Measurements from ENCODE around the gene TGFBR2.

TGFBR2 gene

DNA sequence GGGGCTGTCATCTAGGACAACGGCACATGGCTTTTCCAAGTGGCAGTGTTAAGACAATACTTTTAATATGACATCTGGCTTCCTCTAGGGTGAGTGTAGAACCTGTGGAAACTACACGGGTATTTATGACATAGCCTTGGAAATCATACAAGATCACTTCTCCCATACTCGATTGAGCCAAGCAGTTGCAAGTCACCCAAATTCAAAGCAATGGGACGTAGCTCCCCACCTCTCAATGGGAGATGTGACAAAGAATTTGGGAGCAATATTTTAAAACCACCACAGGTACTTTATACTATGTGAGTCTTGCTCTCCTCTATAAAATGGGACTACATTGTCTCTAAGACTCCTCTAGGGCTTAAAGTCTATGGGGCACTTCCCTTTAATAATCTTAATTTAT, 93.5 kb downstream of the TGFBR2 start:
- ChIA-PET CTCF (no interaction called here), POLR2A (ENCODE audit: low non-redundant PET) (no interaction called here)
- no peak overlapping the region for H3K27ac ChIP-seq
- DNase-seq (ENCODE audit: low spot score): no peak
- TF ChIP-seq, protein P1, sequence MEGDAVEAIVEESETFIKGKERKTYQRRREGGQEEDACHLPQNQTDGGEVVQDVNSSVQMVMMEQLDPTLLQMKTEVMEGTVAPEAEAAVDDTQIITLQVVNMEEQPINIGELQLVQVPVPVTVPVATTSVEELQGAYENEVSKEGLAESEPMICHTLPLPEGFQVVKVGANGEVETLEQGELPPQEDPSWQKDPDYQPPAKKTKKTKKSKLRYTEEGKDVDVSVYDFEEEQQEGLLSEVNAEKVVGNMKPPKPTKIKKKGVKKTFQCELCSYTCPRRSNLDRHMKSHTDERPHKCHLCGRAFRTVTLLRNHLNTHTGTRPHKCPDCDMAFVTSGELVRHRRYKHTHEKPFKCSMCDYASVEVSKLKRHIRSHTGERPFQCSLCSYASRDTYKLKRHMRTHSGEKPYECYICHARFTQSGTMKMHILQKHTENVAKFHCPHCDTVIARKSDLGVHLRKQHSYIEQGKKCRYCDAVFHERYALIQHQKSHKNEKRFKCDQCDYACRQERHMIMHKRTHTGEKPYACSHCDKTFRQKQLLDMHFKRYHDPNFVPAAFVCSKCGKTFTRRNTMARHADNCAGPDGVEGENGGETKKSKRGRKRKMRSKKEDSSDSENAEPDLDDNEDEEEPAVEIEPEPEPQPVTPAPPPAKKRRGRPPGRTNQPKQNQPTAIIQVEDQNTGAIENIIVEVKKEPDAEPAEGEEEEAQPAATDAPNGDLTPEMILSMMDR (conservative IDR thresholded peaks at IDR 0.05; ENCODE audit: low read depth): no peak

GRCh38 chr3:30700702-30701321, 94.4 kb downstream of the TGFBR2 start:
- ChIA-PET CTCF (no interaction called here), POLR2A (ENCODE audit: low non-redundant PET) (no interaction called here)
- no peak for DNase-seq (ENCODE audit: low spot score)
- H3K27ac ChIP-seq: no peak overlapping the region
- TF ChIP-seq, protein P1 (conservative IDR thresholded peaks at IDR 0.05; ENCODE audit: low read depth): no peak

DNA sequence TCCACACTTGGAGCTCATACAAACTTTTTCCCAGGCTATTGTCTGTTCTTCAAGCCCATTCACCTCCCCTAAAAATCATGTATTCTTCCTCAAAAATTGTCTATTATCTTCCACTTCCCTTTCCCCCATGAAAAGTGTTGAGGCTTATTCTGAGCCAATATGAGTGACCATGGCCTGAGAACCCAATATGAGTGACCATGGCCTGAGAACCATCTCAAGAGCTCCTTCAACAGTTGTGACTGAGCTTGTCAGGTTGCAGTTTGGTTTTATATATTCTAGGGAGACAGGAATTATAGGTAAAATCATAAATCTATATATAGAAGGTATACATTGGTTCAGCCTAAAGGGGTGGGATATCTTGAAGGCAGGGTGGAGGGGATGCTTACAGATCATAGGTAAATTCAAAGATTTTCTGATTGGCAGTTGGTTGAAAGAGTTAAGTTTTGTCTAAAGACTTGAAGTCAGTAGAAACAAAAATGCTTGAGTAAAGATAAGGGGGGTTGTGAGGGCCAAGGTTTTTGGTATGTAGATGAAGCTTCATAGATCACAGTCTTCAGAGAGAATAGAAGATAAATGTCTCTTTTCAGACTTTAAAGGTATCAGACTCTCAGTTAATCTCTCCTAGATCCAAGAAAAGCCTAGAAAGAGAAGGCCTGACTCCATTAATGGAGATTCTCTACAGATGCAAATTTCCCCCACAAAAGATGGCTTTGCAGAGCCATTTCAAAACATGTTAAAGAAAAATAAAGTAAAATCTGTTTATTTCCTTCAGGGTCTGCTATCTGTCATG, 95.8 kb downstream of the TGFBR2 start:
- CTCF ChIA-PET: no interaction called here
- no peak for DNase-seq (ENCODE audit: low spot score)
- TF ChIP-seq, protein P1 (conservative IDR thresholded peaks at IDR 0.05; ENCODE audit: low read depth): no peak
- no peak overlapping the region for H3K27ac ChIP-seq
- POLR2A ChIA-PET (ENCODE audit: low non-redundant PET): no interaction called here

- TF ChIP-seq, protein P1 (conservative IDR thresholded peaks at IDR 0.05; ENCODE audit: low read depth): no peak
- ChIA-PET CTCF (no interaction called here), POLR2A (ENCODE audit: low non-redundant PET) (no interaction called here)
- H3K27ac ChIP-seq: no peak overlapping the region
- no peak for DNase-seq (ENCODE audit: low spot score)
These were observed 96.5 kb downstream of the TGFBR2 start for GRCh38 chr3:30702828-30703397.

GRCh38 chr3:30704931-30705890, 98.8 kb downstream of the TGFBR2 start:
- TF ChIP-seq, protein P1 (conservative IDR thresholded peaks at IDR 0.05; ENCODE audit: low read depth): no peak
- POLR2A ChIA-PET (ENCODE audit: low non-redundant PET): no interaction called here
- CTCF ChIA-PET: interaction anchor here (0.6 kb wide), 1 partner anchor 9 kb away, joined by 3 read pairs; no protein-coding TSS in a partner anchor

GRCh38 chr3:30707825-30708224, 101.4 kb downstream of the TGFBR2 start:
- ChIA-PET POLR2A (ENCODE audit: low non-redundant PET) (no interaction called here), CTCF (no interaction called here)
- no peak overlapping the region for H3K27ac ChIP-seq
- TF ChIP-seq, protein P1 (conservative IDR thresholded peaks at IDR 0.05; ENCODE audit: low read depth): no peak
- no peak for DNase-seq (ENCODE audit: low spot score)

More at GRCh38 chr3:30704931-30705890, 98.8 kb downstream of the TGFBR2 start:
- no peak overlapping the region for H3K27ac ChIP-seq
- DNase-seq (ENCODE audit: low spot score): no peak
